Upper lobe of right lung (tissue), 1 donor: ENCODE data around the gene GGT7. TPM values are rescaled to one million over a fixed set of nuclear protein-coding genes. Genes with fewer than 3 reads are reported as not detected.
"Not testable (repeated sequence)": the region's sequence is repeated elsewhere in the genome, so short reads cannot be mapped to it uniquely, and the experiment has no call there.

Experiments
- ATAC-seq: fragments of 200-7000 bp; cut with Tn5 transposase; one replicate; pipeline ENCODE4 v1.9.1; 2020; ENCODE audit warnings: mild to moderate bottlenecking, moderate library complexity
- DNase-seq: peaks from one replicate; pipeline ENCODE4 v3.0.0-alpha.2; 2020
- H3K27ac ChIP-seq: fragments of 200-600 bp; one replicate; pipeline ENCODE4 v1.8.0; 2022
- H3K27me3 ChIP-seq: fragments of 200-600 bp; one replicate; pipeline ENCODE4 v1.8.0; 2022; ENCODE audit warnings: mild to moderate bottlenecking
- H3K36me3 ChIP-seq: fragments of 200-600 bp; one replicate; pipeline ENCODE4 v1.8.0; 2022
- H3K4me1 ChIP-seq: fragments of 200-600 bp; one replicate; pipeline ENCODE4 v1.8.0; 2022
- H3K4me3 ChIP-seq: fragments of 200-600 bp; one replicate; pipeline ENCODE4 v1.8.0; 2022; ENCODE audit warnings: mild to moderate bottlenecking
- H3K9me3 ChIP-seq: fragments of 200-600 bp; one replicate; pipeline ENCODE4 v1.8.0; 2022
- CTCF ChIP-seq: fragments of 200-600 bp; IDR thresholded peaks from one replicate; pipeline ENCODE4 v1.8.0; 2022; ENCODE audit warnings: antibody characterized with exemption
- intact Hi-C: fragments of 100-400 bp; cut with DNase I; formaldehyde crosslinking; loops from one replicate; pipeline ENCODE4 v1.11.0; 2022
- total RNA-seq: library from RNA; stranded (reverse); fragmentation: NEBNext Ultra II Directional; extraction: Animal tissue kit (Norgen Biotek cat#: 25700); gene quantifications from one replicate; pipeline ENCODE4 v1.2.1, GENCODE V29; 2021
- donor health status: DM: no; HTN: yes; CAD: no; lungs with severe emphysema.

The GGT7 gene
- total RNA-seq, 1 donor from 2014 or later, result 20.6 TPM

- H3K4me3 ChIP-seq, result no peak overlapping the region
- H3K27me3 ChIP-seq, result no peaks in the 10 kb centered on the region
- no peak overlapping the region for H3K27ac ChIP-seq
- no peaks in the 10 kb centered on the region for H3K36me3 ChIP-seq
- intact Hi-C loops, result no loop called here
- DNase-seq (no peak), ATAC-seq (no peak)
- H3K9me3 ChIP-seq, result no peaks in the 10 kb centered on the region
- H3K4me1 ChIP-seq, result peaks cover 38% of the 10 kb centered on the region
- no peak for TF ChIP-seq CTCF
Observed at GRCh38 chr20:34820805-34821578, 51.7 kb downstream of the GGT7 start.

GRCh38 chr20:34817801-34818200 lies 54.9 kb downstream of the GGT7 start:
- intact Hi-C loops, result no loop called here
- no peak for TF ChIP-seq CTCF
- Histone ChIP-seq H3K27ac (no peak overlapping the region), H3K27me3 (no peaks in the 10 kb centered on the region), H3K4me1 (peaks cover 24% of the 10 kb centered on the region), H3K4me3 (no peak overlapping the region), H3K9me3 (no peaks in the 10 kb centered on the region), H3K36me3 (no peaks in the 10 kb centered on the region)
- no peak for DNase-seq
- ATAC-seq, result no peak

- no peaks in the 10 kb centered on the region for H3K27me3 ChIP-seq
- H3K4me1 ChIP-seq, result peaks cover 21% of the 10 kb centered on the region
- H3K9me3 ChIP-seq, result no peaks in the 10 kb centered on the region
- no peaks in the 10 kb centered on the region for H3K36me3 ChIP-seq
- DNase-seq, result no peak
- ATAC-seq, result no peak
- intact Hi-C loops, result no loop called here
- no peak for TF ChIP-seq CTCF
- no peak overlapping the region for H3K27ac ChIP-seq
- H3K4me3 ChIP-seq, result no peak overlapping the region
Observed at GRCh38 chr20:34817072-34817471, 55.6 kb downstream of the GGT7 start.

GRCh38 chr20:34815636-34816035 lies 57.0 kb downstream of the GGT7 start:
- intact Hi-C loops, result no loop called here
- no peak overlapping the region for H3K27ac ChIP-seq
- H3K4me1 ChIP-seq, result peaks cover 19% of the 10 kb centered on the region
- ATAC-seq (no peak), DNase-seq (no peak)
- no peaks in the 10 kb centered on the region for H3K27me3 ChIP-seq
- H3K4me3 ChIP-seq, result no peak overlapping the region
- no peaks in the 10 kb centered on the region for H3K9me3 ChIP-seq
- no peaks in the 10 kb centered on the region for H3K36me3 ChIP-seq
- TF ChIP-seq CTCF, result no peak

- Histone ChIP-seq H3K9me3 (no peaks in the 10 kb centered on the region), H3K36me3 (no peaks in the 10 kb centered on the region), H3K4me3 (no peak overlapping the region), H3K4me1 (peaks cover 8% of the 10 kb centered on the region), H3K27ac (no peak overlapping the region), H3K27me3 (no peaks in the 10 kb centered on the region)
- no peak for DNase-seq
- intact Hi-C loops, result no loop called here
- ATAC-seq, result no peak
- no peak for TF ChIP-seq CTCF
Observed at GRCh38 chr20:34808583-34808982, 64.1 kb downstream of the GGT7 start.

- intact Hi-C loops, H3K9me3 ChIP-seq, ATAC-seq, H3K36me3 ChIP-seq, H3K27ac ChIP-seq, H3K4me3 ChIP-seq, DNase-seq, H3K4me1 ChIP-seq, H3K27me3 ChIP-seq: not testable (repeated sequence)
Observed at GRCh38 chr20:34807944-34808465, 64.7 kb downstream of the GGT7 start.
